IMR-90 (cell line): ENCODE measurements around the gene HDGFL2.

Experiments used
- BHLHE40 ChIP-seq: fragments of 150-350 bp; IDR thresholded peaks from 2 replicates; pipeline ENCODE4 v1.6.1; 2016; ENCODE audit warnings: mild to moderate bottlenecking, low read depth, low read length
- CEBPB ChIP-seq: IDR thresholded peaks from 2 replicates; pipeline ENCODE4 v1.6.1; 2012; ENCODE audit warnings: low read depth, low read length, improper control_type of control experiment
- CHD1 ChIP-seq: IDR thresholded peaks from 2 replicates; pipeline ENCODE4 v1.6.1; 2012; ENCODE audit warnings: low read depth, low read length, improper control_type of control experiment
- CTCF ChIP-seq: conservative IDR thresholded peaks from 2 replicates; pipeline ENCODE4 v1.5.1; 2012; ENCODE audit warnings: mild to moderate bottlenecking, low read depth, low read length, improper control_type of control experiment
- ELK1 ChIP-seq: fragments of 150-350 bp; IDR thresholded peaks from 2 replicates; pipeline ENCODE4 v1.6.1; 2016; ENCODE audit warnings: low read depth, mild to moderate bottlenecking, low read length, moderate library complexity, borderline replicate concordance
- MAZ ChIP-seq: IDR thresholded peaks from 2 replicates; pipeline ENCODE4 v1.6.1; 2012; ENCODE audit warnings: low read depth, mild to moderate bottlenecking, low read length, improper control_type of control experiment, moderate library complexity, borderline replicate concordance
- MXI1 ChIP-seq: IDR thresholded peaks from 2 replicates; pipeline ENCODE4 v1.6.1; 2012; ENCODE audit warnings: low read depth, mild to moderate bottlenecking, low read length, moderate library complexity, borderline replicate concordance
- POLR2A ChIP-seq: IDR thresholded peaks from 2 replicates; pipeline ENCODE4 v1.6.1; 2012; ENCODE audit warnings: mild to moderate bottlenecking, low read depth, low read length
- RAD21 ChIP-seq: IDR thresholded peaks from 2 replicates; pipeline ENCODE4 v1.6.1; 2012; ENCODE audit warnings: low read length, improper control_type of control experiment
- RFX5 ChIP-seq: IDR thresholded peaks from 2 replicates; pipeline ENCODE4 v1.8.0; 2012; ENCODE audit warnings: low read depth, mild to moderate bottlenecking, low read length, moderate library complexity
- USF2 ChIP-seq: fragments of 150-350 bp; IDR thresholded peaks from 2 replicates; pipeline ENCODE4 v1.6.1; 2017; ENCODE audit warnings: mild to moderate bottlenecking, antibody characterized with exemption, low read length, low read depth

GRCh38 chr19:4517451-4518057 lies 45.5 kb downstream of the HDGFL2 start:
- TF ChIP-seq CTCF = no peak
- TF ChIP-seq BHLHE40 = no peak
- no peak for TF ChIP-seq USF2
- no peak for TF ChIP-seq RAD21
- no peak for TF ChIP-seq ELK1
- no peak for TF ChIP-seq RFX5
- no peak for TF ChIP-seq POLR2A
- no peak for TF ChIP-seq CHD1
- TF ChIP-seq MAZ = no peak
- TF ChIP-seq CEBPB = no peak
- no peak for TF ChIP-seq MXI1
